PC-3 (cell line): ENCODE measurements around the gene BACE1. TPM values are rescaled to one million over a fixed set of nuclear protein-coding genes. Genes with fewer than 3 reads are reported as not detected.

Experiments used
- ATAC-seq: fragments of 200-7000 bp; cut with Tn5 transposase; 2 replicates; pipeline ENCODE4 v1.9.1; 2020; ENCODE audit warnings: mild to moderate bottlenecking, moderate library complexity
- BruUV-seq: library from RNA; stranded (reverse); fragments of 400-500 nt; replicated peaks from 2 replicates; lab custom pipeline; 2021; lab: Mats Ljungman, UMichigan
- CTCF ChIA-PET: fragments of 300-600 bp; sonication (Branson Sonifier 250); formaldehyde crosslinking; loops from one replicate; lab custom pipeline; 2022; ENCODE audit warnings: antibody characterized with exemption; lab: Charles Lee
- POLR2A ChIA-PET: fragments of 300-600 bp; sonication (Branson Sonifier 250); formaldehyde crosslinking; loops from one replicate; lab custom pipeline; 2022; ENCODE audit warnings: antibody characterized with exemption; ENCODE audit not compliant: unreplicated experiment; lab: Charles Lee
- DNase-seq: peaks from one replicate; pipeline ENCODE4 v3.0.0-alpha.2; 2015
- H2AFZ ChIP-seq: fragments of 300-600 bp; sonication (generic); 2 replicates; pipeline ENCODE4 v1.6.0; 2016; ENCODE audit warnings: antibody characterized with exemption, low read length
- H3F3A ChIP-seq: fragments of 300-600 bp; sonication (generic); one replicate; pipeline ENCODE4 v1.6.0; 2017; ENCODE audit warnings: antibody characterized with exemption, low read length, control low read depth, mild to moderate bottlenecking; ENCODE audit not compliant: unreplicated experiment
- H3K27ac ChIP-seq: fragments of 300-600 bp; sonication (generic); 2 replicates; pipeline ENCODE4 v1.5.1; 2016; ENCODE audit warnings: mild to moderate bottlenecking, low read length
- H3K27me3 ChIP-seq: fragments of 300-600 bp; sonication (generic); 2 replicates; pipeline ENCODE4 v1.6.1; 2016; ENCODE audit warnings: low read length, mixed read lengths
- H3K36me3 ChIP-seq: fragments of 300-600 bp; sonication (generic); 2 replicates; pipeline ENCODE4 v1.6.1; 2016; ENCODE audit warnings: low read depth, mixed run types, low read length, mixed read lengths
- H3K4me1 ChIP-seq: fragments of 300-600 bp; sonication (generic); 2 replicates; pipeline ENCODE4 v1.5.1; 2016; ENCODE audit warnings: low read length; ENCODE audit not compliant: insufficient read depth
- H3K4me2 ChIP-seq: fragments of 300-600 bp; sonication (generic); 2 replicates; pipeline ENCODE4 v1.6.0; 2016; ENCODE audit warnings: low read length
- H3K4me3 ChIP-seq: fragments of 300-600 bp; sonication (generic); 2 replicates; pipeline ENCODE4 v1.5.1; 2016; ENCODE audit warnings: mild to moderate bottlenecking, low read length, mixed read lengths
- H3K79me2 ChIP-seq: fragments of 300-600 bp; sonication (generic); 2 replicates; pipeline ENCODE4 v1.6.1; 2017; ENCODE audit warnings: low read length, mixed read lengths
- H3K9ac ChIP-seq: fragments of 300-600 bp; sonication (generic); 2 replicates; pipeline ENCODE4 v1.6.0; 2016; ENCODE audit warnings: mild to moderate bottlenecking, low read length
- H3K9me2 ChIP-seq: fragments of 300-600 bp; sonication (generic); replicated peaks from 2 replicates; pipeline ENCODE4 v1.6.1; 2016; ENCODE audit warnings: mixed run types, low read length, mixed read lengths
- H3K9me3 ChIP-seq: fragments of 300-600 bp; sonication (generic); 2 replicates; pipeline ENCODE4 v1.6.1; 2016; ENCODE audit warnings: low read length, mixed read lengths
- H4K20me1 ChIP-seq: fragments of 300-600 bp; sonication (generic); 2 replicates; pipeline ENCODE4 v1.6.1; 2016; ENCODE audit warnings: low read length, mixed read lengths
- CTCF ChIP-seq: fragments of 300-600 bp; sonication (generic); conservative IDR thresholded peaks from 2 replicates; pipeline ENCODE4 v1.5.1; 2017; ENCODE audit warnings: antibody characterized with exemption, low read depth, mild to moderate bottlenecking, low read length
- EZH2 ChIP-seq: fragments of 300-600 bp; sonication (generic); IDR thresholded peaks from one replicate; pipeline ENCODE4 v1.6.1; 2017; ENCODE audit warnings: antibody characterized with exemption, mild to moderate bottlenecking, low read length; ENCODE audit not compliant: unreplicated experiment
- EZH2phosphoT487 ChIP-seq: fragments of 300-600 bp; sonication (generic); IDR thresholded peaks from 2 replicates; pipeline ENCODE4 v1.6.1; 2018; ENCODE audit warnings: mild to moderate bottlenecking, antibody characterized with exemption, low read length, borderline replicate concordance
- intact Hi-C: fragments of 100-400 bp; cut with micrococcal nuclease; formaldehyde crosslinking; loops from 2 replicates; pipeline ENCODE4 v1.9.0; 2023
- total RNA-seq: library from RNA; depleted of rRNA; stranded (reverse); fragments of >200 nt; gene quantifications from 2 replicates; pipeline ENCODE4 v1.2.3, GENCODE V29; 2014

Gene BACE1
- total RNA-seq, 1 experiment from 2014 or later = 16.8 TPM

- H2AFZ ChIP-seq = no peak overlapping the region
- no peaks in the 10 kb centered on the region for H3K27me3 ChIP-seq
- no peak overlapping the region for H3K9ac ChIP-seq
- intact Hi-C loops = no loop called here
- no peaks in the 10 kb centered on the region for H3K36me3 ChIP-seq
- no peaks in the 10 kb centered on the region for H3K79me2 ChIP-seq
- DNase-seq = no peak
- no peaks in the 10 kb centered on the region for H4K20me1 ChIP-seq
- no peak for ATAC-seq
- H3K9me3 ChIP-seq = no peaks in the 10 kb centered on the region
- ChIA-PET POLR2A (no interaction called here), CTCF (no interaction called here)
- H3K4me1 ChIP-seq = no peaks in the 10 kb centered on the region
- no peaks in the 10 kb centered on the region for H3K9me2 ChIP-seq
- no peak overlapping the region for H3K27ac ChIP-seq
- no peak overlapping the region for H3K4me3 ChIP-seq
- TF ChIP-seq EZH2 (no peak), EZH2phosphoT487 (no peak), CTCF (no peak)
- H3K4me2 ChIP-seq = no peak overlapping the region
- no peaks in the 10 kb centered on the region for H3F3A ChIP-seq
- BruUV-seq = no TSS peak
Measured at GRCh38 chr11:117295438-117296137, 20.5 kb downstream of the BACE1 start.

DNA sequence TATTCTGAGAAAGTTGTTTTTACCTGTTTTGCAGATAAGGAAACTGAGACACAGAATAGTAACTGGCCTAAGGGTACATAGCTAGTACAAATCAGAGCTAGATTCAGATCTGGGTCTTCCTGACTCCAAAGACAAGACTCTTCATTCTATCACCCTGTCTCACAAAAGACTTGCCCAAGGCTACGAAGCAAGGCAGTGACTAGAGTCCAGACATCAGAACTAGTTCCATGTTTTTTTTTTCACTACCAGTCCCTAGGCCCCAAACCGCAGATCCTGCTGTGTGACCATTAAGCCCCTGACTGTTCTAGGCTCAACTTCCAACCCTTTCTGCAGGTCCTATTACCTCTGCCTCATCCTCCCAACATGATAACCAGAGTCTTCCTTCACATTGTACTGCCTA, 23.4 kb downstream of the BACE1 start:
- no peaks in the 10 kb centered on the region for H3F3A ChIP-seq
- CTCF ChIA-PET = no interaction called here
- no peak overlapping the region for H3K27ac ChIP-seq
- H4K20me1 ChIP-seq = no peaks in the 10 kb centered on the region
- H3K4me2 ChIP-seq = no peak overlapping the region
- ATAC-seq = no peak
- POLR2A ChIA-PET = no interaction called here
- no peaks in the 10 kb centered on the region for H3K9me2 ChIP-seq
- DNase-seq = no peak
- TF ChIP-seq EZH2 (no peak), CTCF (no peak), EZH2phosphoT487 (no peak)
- no peak overlapping the region for H3K4me3 ChIP-seq
- no peak overlapping the region for H2AFZ ChIP-seq
- no TSS peak for BruUV-seq
- no peaks in the 10 kb centered on the region for H3K79me2 ChIP-seq
- no peaks in the 10 kb centered on the region for H3K27me3 ChIP-seq
- H3K4me1 ChIP-seq = no peaks in the 10 kb centered on the region
- H3K9ac ChIP-seq = no peak overlapping the region
- intact Hi-C loops = no loop called here
- H3K36me3 ChIP-seq = peaks cover 6% of the 10 kb centered on the region; the same call in 1 of the 2 replicates
- no peaks in the 10 kb centered on the region for H3K9me3 ChIP-seq

DNA sequence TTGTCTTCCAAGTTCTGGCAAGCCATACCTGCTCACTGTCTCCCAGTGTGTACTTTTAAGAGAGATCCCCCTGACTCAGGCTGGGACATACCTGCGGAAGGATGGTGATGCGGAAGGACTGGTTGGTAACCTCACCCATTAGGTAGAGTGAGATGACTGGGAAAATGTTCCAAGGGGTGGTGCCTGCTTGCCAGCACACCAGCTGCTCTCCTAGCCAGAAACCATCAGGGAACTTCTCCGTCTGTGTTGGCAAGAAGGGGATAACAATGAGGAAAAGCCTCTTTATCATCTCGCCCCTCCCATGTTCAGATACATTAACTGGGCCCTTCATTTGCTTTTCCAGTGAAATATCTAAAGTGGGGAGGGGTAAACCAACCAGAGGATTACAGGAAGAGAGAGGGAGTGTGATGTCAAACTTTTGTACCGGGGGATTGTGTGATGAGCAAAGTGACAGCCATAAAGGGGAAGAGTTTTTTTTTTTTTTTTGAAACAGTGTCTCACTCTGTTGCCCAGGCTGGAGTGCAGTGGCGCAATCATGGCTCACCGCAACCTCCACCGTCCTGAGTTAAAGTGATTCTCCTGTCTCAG, 25.2 kb downstream of the BACE1 start, which contains the start of gene BACE1-AS:
Gene BACE1-AS (plus strand): TSS at position 538 of the 588 bp plus-strand sequence.
- Histone ChIP-seq H3K9ac (no peak within 1 kb of the TSS), H3K36me3 (peaks cover 6% of the 10 kb centered on the region; the same call in 1 of the 2 replicates), H3K79me2 (no peaks in the 10 kb centered on the region), H2AFZ (no peak within 1 kb of the TSS), H3K9me2 (no peaks in the 10 kb centered on the region), H3K4me3 (no peak within 1 kb of the TSS), H3K27me3 (no peaks in the 10 kb centered on the region), H4K20me1 (no peaks in the 10 kb centered on the region), H3K4me2 (no peak within 1 kb of the TSS), H3K9me3 (no peaks in the 10 kb centered on the region), H3K4me1 (no peaks in the 10 kb centered on the region), H3F3A (no peaks in the 10 kb centered on the region), H3K27ac (no peak within 1 kb of the TSS)
- CTCF ChIA-PET = no interaction called here
- ATAC-seq (no peak), DNase-seq (no peak)
- POLR2A ChIA-PET = no interaction called here
- intact Hi-C loops = no loop called here
- TF ChIP-seq EZH2phosphoT487 = no peak
- TF ChIP-seq EZH2 = no peak
- no peak for TF ChIP-seq CTCF
- BruUV-seq = no TSS peak
